Stimulated activated CD4-positive, alpha-beta T cell treated with anti-CD3 and anti-CD28 coated beads, Interleukin-1b, Interleukin-23, amount 100 ng/mL, for 4 hours (primary cell): Measurements from ENCODE around the gene PRDM12.
"Not testable (repeated sequence)": the region's sequence is repeated elsewhere in the genome, so short reads cannot be mapped to it uniquely, and the experiment has no call there.

ENCODE experiments used
- DNase-seq, 2 donors: peaks; one replicate each; pipeline ENCODE4 v3.0.0-alpha.2; 2020; ENCODE audit warnings: low read depth in 2 of 2

The PRDM12 gene

DNA sequence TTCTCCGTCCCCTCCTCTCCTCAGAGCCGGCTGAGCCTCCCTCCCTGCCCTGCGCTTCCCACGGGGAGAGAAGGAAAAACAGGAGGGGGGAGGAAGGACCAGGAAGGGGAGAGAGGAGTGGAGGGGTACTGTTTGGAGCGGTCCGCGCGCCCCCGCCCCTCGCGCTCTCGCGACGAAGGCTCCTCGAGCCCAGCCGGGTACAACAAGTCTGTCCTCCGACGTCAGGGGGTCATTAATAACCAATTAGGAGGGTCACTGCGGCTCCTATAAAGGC is 480 bp upstream of the PRDM12 start:
- DNase-seq = no peak

GRCh38 chr9:130665029-130665430 is 636 bp downstream of the PRDM12 start:
- no peak for DNase-seq

- DNase-seq = no peak
Observed at GRCh38 chr9:130665431-130666392, 1.3 kb downstream of the PRDM12 start.

- no peak for DNase-seq
Observed at GRCh38 chr9:130666393-130667119, 2.2 kb downstream of the PRDM12 start.

DNA sequence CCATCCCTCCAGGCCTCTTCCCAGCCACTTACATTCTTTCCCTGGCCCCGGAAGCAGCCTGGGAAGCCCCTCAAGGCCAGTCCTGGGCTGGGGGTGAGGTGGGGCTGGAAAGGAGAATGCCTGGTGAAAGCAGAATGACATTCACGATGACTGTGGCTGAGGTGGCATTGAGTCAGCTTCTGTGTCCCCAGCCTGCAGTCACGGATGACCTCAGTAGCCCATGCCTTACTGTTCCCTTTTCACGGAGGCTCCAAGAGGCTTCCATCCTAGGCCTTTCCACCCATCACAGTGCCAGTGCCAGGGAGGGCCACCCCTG is 2.7 kb downstream of the PRDM12 start:
- DNase-seq = no peak

DNA sequence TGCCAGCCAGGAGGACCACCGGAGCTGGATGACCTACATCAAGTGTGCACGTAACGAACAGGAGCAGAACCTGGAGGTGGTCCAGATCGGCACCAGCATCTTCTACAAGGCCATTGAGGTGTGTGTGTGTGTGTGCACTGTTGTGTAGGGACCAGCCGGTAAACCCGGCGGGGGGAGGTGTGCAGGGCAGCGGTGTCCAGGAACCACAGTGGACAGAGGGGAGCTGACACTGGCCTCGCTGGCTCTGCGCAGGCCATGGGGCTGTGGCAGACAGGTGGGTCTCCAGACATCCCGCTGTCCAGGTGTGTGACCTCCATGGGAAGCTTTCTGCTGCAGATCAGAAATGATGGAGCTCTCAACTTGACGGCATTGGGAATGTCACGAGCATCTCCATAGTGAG is 3.8 kb downstream of the PRDM12 start:
- DNase-seq = no peak

DNA sequence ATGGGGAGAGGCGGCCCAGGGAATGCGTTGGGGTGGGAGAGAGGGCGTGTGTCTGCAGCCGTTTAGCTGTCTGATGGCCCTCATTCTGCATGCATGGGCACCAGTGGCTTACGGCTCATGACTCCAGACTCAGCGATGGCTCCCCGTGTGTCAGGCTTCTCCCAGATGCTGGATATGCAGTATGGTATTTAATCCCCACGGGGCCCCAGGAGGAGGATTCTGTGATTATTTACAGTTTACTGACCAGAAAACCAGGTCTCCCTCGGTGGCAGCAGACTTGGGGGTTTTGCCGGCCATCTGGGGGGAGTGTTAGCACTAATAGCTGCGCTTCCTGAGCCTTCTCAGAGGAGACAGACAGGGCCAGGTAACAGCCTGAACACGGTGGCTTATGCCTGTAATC is 4.3 kb downstream of the PRDM12 start:
- DNase-seq = no peak

DNA sequence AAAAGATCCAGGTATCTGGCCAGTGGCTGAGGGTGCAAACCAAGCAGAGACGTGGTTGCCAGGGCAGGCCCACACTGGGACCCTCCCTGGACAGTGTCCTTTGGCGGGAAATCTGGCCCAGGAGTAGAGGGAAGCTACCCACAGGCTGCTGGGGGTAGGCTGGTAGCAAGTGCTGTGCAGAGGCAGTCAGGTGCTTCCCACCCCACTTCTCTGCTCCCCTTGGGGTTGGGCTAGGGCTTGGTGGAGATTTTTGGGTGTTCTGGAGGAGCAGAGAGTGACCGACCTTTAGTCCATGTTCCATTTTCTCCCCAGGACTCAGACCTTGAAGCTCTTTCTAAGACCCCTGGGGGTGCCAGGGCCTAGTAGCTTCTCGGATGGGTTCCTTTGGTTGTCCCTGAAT is 5.6 kb downstream of the PRDM12 start:
- no peak for DNase-seq

DNA sequence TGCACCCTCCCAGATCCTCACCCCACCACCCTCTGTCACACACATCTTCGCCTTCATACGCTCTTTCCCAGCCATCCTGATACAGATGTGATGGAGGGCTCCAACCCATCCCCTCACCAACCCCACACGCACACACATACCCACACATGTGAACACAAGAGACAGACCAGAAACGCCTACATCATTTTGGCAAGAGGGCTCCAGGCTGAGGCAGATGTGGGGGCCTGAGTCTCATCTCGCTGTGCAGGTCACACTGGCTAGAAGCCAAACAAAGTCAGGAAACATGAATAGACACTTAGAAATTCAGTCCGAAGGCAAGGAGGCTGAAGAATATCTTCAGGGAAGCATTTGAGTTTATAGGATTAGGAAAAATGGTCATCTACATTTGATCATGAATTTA is 6.2 kb downstream of the PRDM12 start:
- DNase-seq = no peak

GRCh38 chr9:130672466-130672865 is 8.1 kb downstream of the PRDM12 start:
- no peak for DNase-seq

DNA sequence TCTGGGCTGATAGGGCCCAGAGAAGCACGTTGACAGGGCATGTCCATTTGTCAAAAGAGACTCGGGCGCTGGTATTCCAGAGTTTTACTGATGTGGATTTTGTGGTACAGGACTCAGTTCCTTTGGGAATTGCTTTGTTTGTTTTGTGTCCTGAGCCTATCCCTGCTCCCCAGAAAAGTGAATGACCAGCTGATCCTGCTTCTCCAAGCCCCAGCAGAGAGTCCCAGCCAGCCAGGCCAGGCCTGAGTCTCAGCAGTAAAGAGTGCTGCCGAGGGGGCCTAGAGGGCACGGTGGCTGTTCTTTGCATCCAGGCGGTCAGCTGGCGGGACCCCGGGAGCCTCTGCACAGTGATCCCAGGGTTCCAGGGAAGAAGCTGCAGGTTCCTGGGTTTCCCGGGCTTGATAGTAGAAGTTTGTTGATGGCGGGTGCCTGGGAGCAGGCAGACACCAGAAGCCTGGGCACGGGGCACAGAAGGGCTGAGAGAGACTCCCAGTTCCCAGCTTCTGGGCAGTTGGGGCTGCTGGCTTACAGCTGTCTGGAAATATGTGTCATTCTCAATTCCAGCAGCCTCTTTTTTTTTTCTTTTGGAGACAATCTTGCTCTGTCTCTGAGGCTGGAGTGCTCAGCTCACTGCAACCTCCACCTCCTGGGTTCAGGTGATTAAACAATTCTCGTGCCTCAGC is 8.7 kb downstream of the PRDM12 start:
- no peak for DNase-seq

DNA sequence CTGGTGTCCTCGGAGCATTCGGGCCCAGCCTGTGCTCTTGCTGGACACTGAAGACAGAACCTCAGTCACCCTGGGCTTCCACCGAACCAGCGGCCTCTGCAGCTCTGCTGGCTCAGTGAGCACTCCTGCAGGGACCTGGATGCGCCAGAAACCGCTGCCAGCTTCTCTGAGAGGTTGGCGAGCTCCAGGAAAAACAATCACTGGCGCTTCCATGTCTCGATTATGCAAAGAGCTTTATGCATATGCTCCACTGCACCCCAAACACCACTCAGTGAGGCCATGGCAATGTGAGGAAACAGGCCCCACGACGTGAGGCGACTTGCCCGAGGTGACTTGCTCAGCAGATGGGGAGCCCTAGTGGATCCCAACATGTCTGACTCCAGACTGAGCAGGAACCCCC is 11.0 kb downstream of the PRDM12 start:
- DNase-seq = no peak

- no peak for DNase-seq
Observed at GRCh38 chr9:130677252-130677651, 12.9 kb downstream of the PRDM12 start.

- DNase-seq = peak; percentile 37 to 63
Observed at GRCh38 chr9:130680836-130681768, 16.7 kb downstream of the PRDM12 start.

DNA sequence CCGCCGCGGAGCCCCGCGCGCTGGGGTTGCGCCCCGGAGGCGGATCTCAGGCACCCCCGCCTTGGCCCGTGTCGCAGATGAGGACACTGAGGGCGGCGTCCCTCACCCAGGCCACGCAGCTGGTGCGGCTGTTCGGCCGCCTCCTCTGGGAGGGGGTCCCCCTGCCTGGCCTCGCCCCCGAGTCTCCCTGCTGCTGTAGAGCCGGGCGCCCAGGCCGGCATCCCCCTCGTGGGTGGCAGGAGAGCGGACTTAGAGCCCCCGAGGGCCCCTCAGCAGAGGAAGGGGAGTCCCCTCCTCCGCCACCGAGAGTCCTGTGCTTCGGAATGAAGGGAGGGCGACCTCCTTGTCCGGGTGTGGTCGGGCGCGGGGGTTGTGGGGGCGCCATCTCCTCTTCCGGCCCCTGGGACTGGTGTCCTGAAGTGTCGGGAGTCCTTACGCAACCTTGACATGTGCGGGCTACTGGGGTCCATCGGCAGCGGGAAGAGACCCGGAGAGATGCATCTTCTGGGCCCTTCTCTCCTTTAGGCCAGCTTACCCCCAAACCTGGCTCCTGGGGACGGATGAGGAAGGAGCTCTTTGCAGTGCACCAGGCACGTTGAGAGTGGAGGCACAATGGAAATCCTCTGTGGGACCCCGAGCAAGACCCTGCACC is 17.5 kb downstream of the PRDM12 start:
- no peak for DNase-seq

DNA sequence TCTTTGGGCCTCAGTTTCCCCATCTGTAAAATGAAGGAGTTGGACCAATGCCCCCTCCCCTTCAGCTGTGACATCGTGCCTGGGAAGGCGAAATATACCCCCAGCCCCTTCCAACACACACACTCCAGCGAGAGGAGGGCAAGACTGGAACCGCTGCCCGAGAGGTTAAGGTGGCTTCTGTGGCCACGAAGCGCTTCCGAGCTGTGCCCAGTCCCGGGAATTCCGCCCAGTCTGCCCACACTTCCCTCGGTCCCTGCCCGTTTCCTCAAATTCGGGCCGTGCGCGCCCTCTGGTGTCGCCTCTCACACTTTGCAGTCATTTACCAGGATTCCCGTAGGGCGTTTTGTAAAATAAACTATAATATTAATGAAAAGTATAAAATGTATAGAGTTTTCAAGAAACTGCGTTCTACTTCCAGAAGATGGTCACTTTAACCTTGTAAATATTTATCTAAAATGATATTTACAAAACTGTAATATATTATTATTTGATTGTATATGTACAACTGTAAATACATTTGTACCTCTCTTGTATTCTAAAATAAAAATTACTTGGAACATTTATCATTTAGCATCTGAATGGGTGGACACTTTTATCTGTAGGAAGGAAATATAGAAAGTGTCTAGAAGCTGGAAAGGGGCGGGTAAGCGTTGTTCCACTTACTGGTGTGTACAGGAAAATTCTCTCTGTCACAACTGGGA is 18.2 kb downstream of the PRDM12 start:
- DNase-seq = peak; percentile 41 to 61

GRCh38 chr9:130685104-130685503 is 20.7 kb downstream of the PRDM12 start:
- DNase-seq = no peak

DNA sequence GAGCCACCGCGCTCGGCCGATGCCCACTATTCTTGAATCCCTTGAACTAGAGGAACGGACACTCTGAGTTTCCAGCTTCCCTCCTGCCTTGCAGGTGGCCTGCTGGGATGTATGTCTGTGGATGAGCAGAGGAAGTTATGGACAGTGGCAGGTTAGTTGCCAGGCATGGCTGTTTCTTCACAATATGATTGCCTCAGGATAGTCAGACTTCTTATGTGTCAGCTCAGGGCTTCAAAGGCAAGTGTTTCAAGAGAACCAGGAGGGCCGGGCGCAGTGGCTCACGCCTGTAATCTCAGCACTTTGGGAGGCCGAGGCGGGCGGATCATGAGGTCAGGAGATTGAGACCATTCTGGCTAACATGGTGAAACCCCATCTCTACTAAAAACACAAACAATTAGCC is 21.6 kb downstream of the PRDM12 start:
- not testable (repeated sequence) for DNase-seq

- no peak for DNase-seq
Observed at GRCh38 chr9:130687615-130688014, 23.2 kb downstream of the PRDM12 start.

- no peak for DNase-seq
Observed at GRCh38 chr9:130688072-130688471, 23.7 kb downstream of the PRDM12 start.

GRCh38 chr9:130689572-130689936 is 25.2 kb downstream of the PRDM12 start:
- DNase-seq = no peak
